Spinal cord (tissue), 10 donors: ENCODE data around the gene NCKIPSD. TPM values are rescaled to one million over a fixed set of nuclear protein-coding genes. Genes with fewer than 3 reads are reported as not detected.

Experiments used
- DNase-seq, 6 donors: peaks; one replicate each; pipeline versions ENCODE4 v3.0.0 to v3.0.0-alpha.2; 2013 to 2015; ENCODE audit warnings: low spot score in 6 of 6, low read depth in 4 of 6
- H3K27ac ChIP-seq: one replicate; pipeline ENCODE4 v1.5.1; 2013; ENCODE audit warnings: low read depth, low read length, control low read depth
- H3K27me3 ChIP-seq: one replicate; pipeline ENCODE4 v1.6.1; 2013; ENCODE audit warnings: low read length; ENCODE audit not compliant: control insufficient read depth, insufficient read depth
- H3K36me3 ChIP-seq: one replicate; pipeline ENCODE4 v1.6.1; 2013; ENCODE audit warnings: low read length; ENCODE audit not compliant: control insufficient read depth, insufficient read depth
- H3K4me1 ChIP-seq: one replicate; pipeline ENCODE4 v1.6.1; 2013; ENCODE audit warnings: low read length; ENCODE audit not compliant: control insufficient read depth, insufficient read depth
- H3K4me3 ChIP-seq: one replicate; pipeline ENCODE4 v1.5.1; 2013; ENCODE audit warnings: low read depth, low read length, control low read depth
- H3K9me3 ChIP-seq: one replicate; pipeline ENCODE4 v1.6.1; 2013; ENCODE audit warnings: low read length; ENCODE audit not compliant: control insufficient read depth, insufficient read depth
- WGBS: methylation state at CpG from one replicate; pipeline ENCODE4 v1.1.5; 2013; ENCODE audit warnings: missing lambda C conversion rate; ENCODE audit not compliant: insufficient coverage; 5-methylcytosine and 5-hydroxymethylcytosine counted together
- polyA plus RNA-seq, 2 donors: library from polyadenylated mRNA; unstranded; fragments of 120-200 nt; gene quantifications; one replicate each; pipeline ENCODE4 v1.2.1, GENCODE V29; 2013; ENCODE audit not compliant: insufficient read length in 2 of 2
- total RNA-seq, 2 donors: library from RNA; depleted of rRNA in 1 of 2; stranded (reverse); fragments of 120-200 nt in 1 of 2; fragments of >200 nt in 1 of 2; gene quantifications; one replicate each; pipeline versions ENCODE4 v1.2.3 to v1.2.4, GENCODE V29; 2013 to 2014
- donor health status: healthy.

Gene NCKIPSD
- total and polyA plus RNA-seq, 4 donors: 13.1 to 25.7 (median 18.2) TPM

- peaks cover 28% of the 10 kb centered on the region for H3K4me1 ChIP-seq
- peak; percentile 93 to 100 (median 98) for DNase-seq
- 2% methylated on average over 38 of the region's 38 CpGs for WGBS
These were observed 31.4 kb upstream of the NCKIPSD start, which contains the start of gene IP6K2 for GRCh38 chr3:48716982-48717746. IP6K2 (minus strand) TSS chr3:48717221; CDS start chr3:48695291, 21,930 bp downstream.

GRCh38 chr3:48716508-48716981, 30.8 kb upstream of the NCKIPSD start:
- no peaks in the 10 kb centered on the region for H3K27me3 ChIP-seq
- DNase-seq: peak in 4 of 6 donors; percentile 25 to 83 (median 60)
- H3K27ac ChIP-seq: peak overlapping the region; percentile 95
- H3K9me3 ChIP-seq: no peaks in the 10 kb centered on the region
- H3K36me3 ChIP-seq: peaks cover 25% of the 10 kb centered on the region
- H3K4me3 ChIP-seq: peak overlapping the region; percentile 98
- peaks cover 32% of the 10 kb centered on the region for H3K4me1 ChIP-seq
- WGBS: 0% methylated on average over 5 of the region's 16 CpGs

More at GRCh38 chr3:48716982-48717746, 31.4 kb upstream of the NCKIPSD start, which contains the start of gene IP6K2:
- no peaks in the 10 kb centered on the region for H3K9me3 ChIP-seq
- H3K27me3 ChIP-seq: no peaks in the 10 kb centered on the region
- H3K27ac ChIP-seq: peak within 1 kb of the TSS; percentile 95
- H3K36me3 ChIP-seq: peaks cover 19% of the 10 kb centered on the region
- H3K4me3 ChIP-seq: peak within 1 kb of the TSS; percentile 98

GRCh38 chr3:48715174-48715800, 29.6 kb upstream of the NCKIPSD start:
- Histone ChIP-seq H3K4me3 (peak overlapping the region; percentile 98), H3K27me3 (no peaks in the 10 kb centered on the region), H3K36me3 (peaks cover 34% of the 10 kb centered on the region), H3K4me1 (peaks cover 32% of the 10 kb centered on the region), H3K27ac (no peak overlapping the region), H3K9me3 (no peaks in the 10 kb centered on the region)
- peak in 3 of 6 donors; percentile 44 to 93 (median 56) for DNase-seq

- Histone ChIP-seq H3K4me1 (peaks cover 36% of the 10 kb centered on the region), H3K27me3 (no peaks in the 10 kb centered on the region), H3K36me3 (peaks cover 49% of the 10 kb centered on the region), H3K27ac (no peak overlapping the region), H3K9me3 (no peaks in the 10 kb centered on the region), H3K4me3 (no peak overlapping the region)
- WGBS: no CpG with 5 or more reads among the region's 2 CpGs
- DNase-seq: no peak
These were observed 26.0 kb upstream of the NCKIPSD start for GRCh38 chr3:48711727-48712126.

GRCh38 chr3:48709051-48709461, 23.3 kb upstream of the NCKIPSD start:
- 44% methylated on average over 7 of the region's 7 CpGs for WGBS
- H3K27me3 ChIP-seq: no peaks in the 10 kb centered on the region
- no peaks in the 10 kb centered on the region for H3K9me3 ChIP-seq
- H3K36me3 ChIP-seq: peaks cover 59% of the 10 kb centered on the region
- no peak for DNase-seq
- no peak overlapping the region for H3K27ac ChIP-seq
- H3K4me1 ChIP-seq: peaks cover 29% of the 10 kb centered on the region
- no peak overlapping the region for H3K4me3 ChIP-seq

GRCh38 chr3:48708481-48708889, 22.8 kb upstream of the NCKIPSD start:
- no peak for DNase-seq
- no peak overlapping the region for H3K27ac ChIP-seq
- H3K36me3 ChIP-seq: peaks cover 56% of the 10 kb centered on the region
- peaks cover 27% of the 10 kb centered on the region for H3K4me1 ChIP-seq
- no peaks in the 10 kb centered on the region for H3K9me3 ChIP-seq
- 45% methylated on average over 2 of the region's 2 CpGs for WGBS
- no peak overlapping the region for H3K4me3 ChIP-seq
- H3K27me3 ChIP-seq: no peaks in the 10 kb centered on the region

- Histone ChIP-seq H3K27ac (no peak overlapping the region), H3K4me1 (peaks cover 16% of the 10 kb centered on the region)
- WGBS: 73% methylated on average over 3 of the region's 5 CpGs
These were observed 21.4 kb upstream of the NCKIPSD start for GRCh38 chr3:48707157-48707556.

GRCh38 chr3:48702320-48702920, 16.7 kb upstream of the NCKIPSD start:
- no peaks in the 10 kb centered on the region for H3K9me3 ChIP-seq
- no peak overlapping the region for H3K4me3 ChIP-seq
- H3K4me1 ChIP-seq: peaks cover 9% of the 10 kb centered on the region
- 77% methylated on average over 5 of the region's 6 CpGs for WGBS
- peaks cover 38% of the 10 kb centered on the region for H3K36me3 ChIP-seq
- no peak for DNase-seq
- no peaks in the 10 kb centered on the region for H3K27me3 ChIP-seq
- no peak overlapping the region for H3K27ac ChIP-seq

More at GRCh38 chr3:48707157-48707556, 21.4 kb upstream of the NCKIPSD start:
- no peaks in the 10 kb centered on the region for H3K27me3 ChIP-seq
- H3K36me3 ChIP-seq: peaks cover 46% of the 10 kb centered on the region
- DNase-seq: no peak
- no peak overlapping the region for H3K4me3 ChIP-seq
- H3K9me3 ChIP-seq: no peaks in the 10 kb centered on the region

GRCh38 chr3:48700731-48701405, 15.2 kb upstream of the NCKIPSD start:
- H3K4me3 ChIP-seq: no peak overlapping the region
- H3K9me3 ChIP-seq: no peaks in the 10 kb centered on the region
- H3K4me1 ChIP-seq: peaks cover 15% of the 10 kb centered on the region
- WGBS: no CpG with 5 or more reads among the region's 11 CpGs
- no peak overlapping the region for H3K27ac ChIP-seq
- peaks cover 34% of the 10 kb centered on the region for H3K36me3 ChIP-seq
- no peaks in the 10 kb centered on the region for H3K27me3 ChIP-seq
- DNase-seq: no peak
